IPS-18a (cell line): ENCODE measurements around the gene TTC12.
"Not testable (repeated sequence)": the region's sequence is repeated elsewhere in the genome, so short reads cannot be mapped to it uniquely, and the experiment has no call there.

Source experiments
- H3K27ac ChIP-seq: one replicate; pipeline ENCODE4 v1.5.1; 2013; ENCODE audit warnings: low read length
- H3K27me3 ChIP-seq: one replicate; pipeline ENCODE4 v1.6.1; 2013; ENCODE audit warnings: mild to moderate bottlenecking, low read length; ENCODE audit not compliant: control insufficient read depth, insufficient read depth
- H3K36me3 ChIP-seq: one replicate; pipeline ENCODE4 v1.6.1; 2013; ENCODE audit warnings: low read depth, low read length; ENCODE audit not compliant: control insufficient read depth
- H3K4me1 ChIP-seq: one replicate; pipeline ENCODE4 v1.6.1; 2013; ENCODE audit warnings: low read depth, low read length; ENCODE audit not compliant: control insufficient read depth
- H3K4me3 ChIP-seq: one replicate; pipeline ENCODE4 v1.5.1; 2013; ENCODE audit warnings: low read length
- H3K9ac ChIP-seq: one replicate; pipeline ENCODE4 v1.6.1; 2013; ENCODE audit warnings: mild to moderate bottlenecking, low read length, moderate library complexity
- H3K9me3 ChIP-seq: one replicate; pipeline ENCODE4 v1.6.1; 2013; ENCODE audit warnings: low read depth, low read length; ENCODE audit not compliant: control insufficient read depth

Gene TTC12

DNA sequence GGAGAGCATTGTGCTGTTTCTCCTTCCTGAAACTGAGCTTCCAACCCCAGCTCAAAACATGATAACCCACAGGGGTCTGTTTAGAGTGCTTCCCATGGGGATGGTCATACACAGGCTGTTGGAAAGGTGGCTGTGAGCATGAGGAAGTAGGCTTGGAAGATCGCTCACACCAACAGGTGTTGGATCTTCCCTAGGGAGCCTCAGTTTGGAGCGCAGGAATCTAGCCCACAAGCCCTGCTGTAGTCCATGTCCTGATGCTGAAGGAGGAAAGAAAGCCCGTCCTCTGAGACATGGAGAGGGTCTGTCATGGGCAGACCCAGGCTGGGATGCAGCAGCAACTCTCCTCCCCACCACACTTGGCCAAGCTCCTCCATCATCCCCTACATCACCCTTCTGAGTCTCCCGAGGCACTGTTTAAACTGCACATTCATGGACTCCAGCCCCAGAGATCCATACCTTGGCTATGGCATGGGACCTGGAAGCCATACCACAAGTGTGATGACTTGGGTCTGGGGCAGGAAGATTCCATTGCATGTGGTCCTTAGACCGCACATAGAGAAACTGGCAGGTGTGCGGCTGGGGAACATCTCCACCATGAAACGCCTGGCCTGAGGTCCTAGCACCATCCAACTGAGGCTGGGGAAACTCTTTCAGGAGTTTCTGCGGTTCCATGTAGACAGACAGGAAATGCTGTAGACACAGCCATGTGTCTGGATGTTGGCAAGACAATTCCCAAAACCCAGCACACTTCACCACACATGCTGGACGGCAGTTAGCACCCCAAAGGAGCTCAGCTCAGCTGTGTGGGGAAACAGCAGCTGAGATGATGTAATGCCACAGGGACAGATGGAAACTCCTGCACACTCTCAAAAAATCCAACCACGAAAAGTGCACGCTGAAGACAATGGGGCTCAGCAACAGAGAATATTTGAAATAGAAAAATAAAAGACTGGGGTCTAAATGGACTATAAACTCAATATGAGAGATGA, 27.6 kb upstream of the TTC12 start:
- H3K9ac ChIP-seq: no peak overlapping the region
- no peaks in the 10 kb centered on the region for H3K9me3 ChIP-seq
- no peaks in the 10 kb centered on the region for H3K36me3 ChIP-seq
- H3K27ac ChIP-seq: no peak overlapping the region
- no peaks in the 10 kb centered on the region for H3K27me3 ChIP-seq
- no peak overlapping the region for H3K4me3 ChIP-seq
- H3K4me1 ChIP-seq: no peaks in the 10 kb centered on the region

GRCh38 chr11:113287801-113288200, 26.6 kb upstream of the TTC12 start:
- no peaks in the 10 kb centered on the region for H3K9me3 ChIP-seq
- no peaks in the 10 kb centered on the region for H3K36me3 ChIP-seq
- no peaks in the 10 kb centered on the region for H3K4me1 ChIP-seq
- no peak overlapping the region for H3K9ac ChIP-seq
- no peaks in the 10 kb centered on the region for H3K27me3 ChIP-seq
- H3K4me3 ChIP-seq: no peak overlapping the region
- no peak overlapping the region for H3K27ac ChIP-seq

DNA sequence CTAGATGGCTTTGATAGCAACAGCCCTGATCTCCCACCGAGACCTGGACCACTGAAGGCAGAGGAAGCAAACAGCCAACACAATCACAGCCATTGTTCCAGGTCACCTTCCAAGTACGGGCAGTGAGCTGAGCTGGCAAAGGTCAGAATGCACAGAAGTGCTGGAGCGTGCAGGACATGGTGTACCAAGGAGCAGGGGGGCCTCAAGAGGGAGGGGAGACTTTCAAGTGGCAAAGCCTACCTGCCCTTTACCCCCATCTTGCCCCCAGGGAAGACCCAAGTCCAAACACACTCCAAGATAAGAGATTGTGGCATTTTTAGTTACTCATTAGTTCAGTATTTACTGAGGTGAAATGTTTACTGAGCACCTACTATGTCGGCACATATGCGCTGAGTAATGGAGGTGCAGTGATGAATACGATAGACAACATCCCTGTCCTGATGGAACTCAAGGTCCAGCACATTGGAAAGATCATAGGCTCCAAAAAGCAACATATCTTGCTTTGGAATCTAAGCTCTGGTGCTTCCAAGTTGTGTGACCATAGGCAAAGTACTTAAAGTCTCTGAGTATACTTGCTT, 26.0 kb upstream of the TTC12 start:
- H3K9ac ChIP-seq: no peak overlapping the region
- H3K9me3 ChIP-seq: no peaks in the 10 kb centered on the region
- H3K4me1 ChIP-seq: no peaks in the 10 kb centered on the region
- no peaks in the 10 kb centered on the region for H3K36me3 ChIP-seq
- H3K27ac ChIP-seq: no peak overlapping the region
- no peak overlapping the region for H3K4me3 ChIP-seq
- H3K27me3 ChIP-seq: no peaks in the 10 kb centered on the region

DNA sequence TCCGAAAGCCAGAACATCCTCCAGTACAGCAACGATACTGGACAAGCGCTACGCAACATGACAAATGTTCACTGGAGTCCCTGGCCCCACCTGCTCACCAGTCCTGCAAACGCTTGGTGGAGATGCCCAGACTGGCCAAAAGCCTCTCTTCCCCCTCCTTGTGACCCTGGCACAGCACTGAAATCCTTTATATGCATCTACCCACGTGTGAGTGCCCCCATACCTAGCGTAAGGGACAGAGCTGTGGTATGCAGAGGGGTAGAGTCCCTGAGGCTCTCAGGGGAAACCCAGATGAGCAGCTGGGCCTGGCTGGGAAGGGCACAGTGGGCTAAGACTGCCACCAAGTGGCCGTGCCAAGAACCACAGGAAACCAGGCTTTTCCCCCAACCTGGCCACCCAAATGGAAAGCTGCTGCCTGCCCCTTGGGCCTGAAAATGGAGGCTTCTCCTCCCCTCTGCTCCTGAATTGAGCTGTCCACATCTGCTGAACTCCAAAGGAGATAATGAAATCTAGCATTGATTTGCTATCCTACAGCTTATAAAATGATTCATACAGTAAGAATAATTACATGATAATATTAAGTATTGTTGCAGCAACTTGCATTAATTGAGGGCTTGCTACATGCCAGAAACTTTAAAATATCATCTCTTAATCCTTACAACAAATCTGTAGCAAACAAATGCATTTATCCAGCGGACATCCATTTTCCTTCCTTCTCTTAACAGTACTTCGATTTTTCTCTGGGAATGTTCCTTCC, 24.8 kb upstream of the TTC12 start:
- no peaks in the 10 kb centered on the region for H3K4me1 ChIP-seq
- H3K36me3 ChIP-seq: no peaks in the 10 kb centered on the region
- no peak overlapping the region for H3K4me3 ChIP-seq

GRCh38 chr11:113293936-113294335, 20.4 kb upstream of the TTC12 start:
- Histone ChIP-seq H3K27ac (no peak overlapping the region), H3K4me3 (no peak overlapping the region), H3K27me3 (no peaks in the 10 kb centered on the region), H3K9me3 (no peaks in the 10 kb centered on the region), H3K36me3 (no peaks in the 10 kb centered on the region), H3K4me1 (no peaks in the 10 kb centered on the region), H3K9ac (no peak overlapping the region)

More for the DNA sequence above, 24.8 kb upstream of the TTC12 start:
- Histone ChIP-seq H3K9me3 (no peaks in the 10 kb centered on the region), H3K27ac (no peak overlapping the region), H3K27me3 (no peaks in the 10 kb centered on the region), H3K9ac (no peak overlapping the region)

GRCh38 chr11:113295993-113296392, 18.4 kb upstream of the TTC12 start:
- no peak overlapping the region for H3K27ac ChIP-seq
- no peaks in the 10 kb centered on the region for H3K27me3 ChIP-seq
- no peak overlapping the region for H3K4me3 ChIP-seq

GRCh38 chr11:113296447-113297205, 17.8 kb upstream of the TTC12 start:
- Histone ChIP-seq H3K9ac (no peak overlapping the region), H3K27ac (no peak overlapping the region), H3K4me1 (no peaks in the 10 kb centered on the region), H3K36me3 (no peaks in the 10 kb centered on the region), H3K27me3 (no peaks in the 10 kb centered on the region), H3K9me3 (no peaks in the 10 kb centered on the region), H3K4me3 (no peak overlapping the region)

More at GRCh38 chr11:113295993-113296392, 18.4 kb upstream of the TTC12 start:
- Histone ChIP-seq H3K4me1 (no peaks in the 10 kb centered on the region), H3K9me3 (no peaks in the 10 kb centered on the region), H3K36me3 (no peaks in the 10 kb centered on the region), H3K9ac (no peak overlapping the region)

DNA sequence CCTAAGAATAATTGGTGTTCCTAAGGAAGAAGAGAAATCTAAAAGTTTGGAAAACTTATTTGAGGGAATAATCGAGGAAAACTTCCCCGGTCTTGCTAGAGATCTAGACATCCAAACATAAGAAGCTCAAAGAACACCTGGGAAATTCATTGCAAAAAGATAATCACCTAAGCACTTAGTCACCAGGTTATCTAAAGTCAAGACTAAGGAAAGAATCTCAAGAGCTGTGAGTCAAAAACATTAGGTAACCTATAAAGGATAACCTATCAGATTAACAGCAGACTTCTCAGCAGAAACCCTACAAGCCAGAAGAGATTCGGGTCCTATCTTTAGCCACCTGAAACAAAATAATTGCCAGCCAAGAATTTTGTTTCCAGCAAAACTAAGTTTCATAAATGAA, 15.9 kb upstream of the TTC12 start:
- not testable (repeated sequence) for H3K27me3 ChIP-seq, H3K27ac ChIP-seq, H3K36me3 ChIP-seq, H3K4me3 ChIP-seq, H3K9ac ChIP-seq, H3K9me3 ChIP-seq, H3K4me1 ChIP-seq

- H3K36me3 ChIP-seq: no peaks in the 10 kb centered on the region
- no peaks in the 10 kb centered on the region for H3K9me3 ChIP-seq
- no peak overlapping the region for H3K27ac ChIP-seq
- H3K4me1 ChIP-seq: no peaks in the 10 kb centered on the region
- no peak overlapping the region for H3K9ac ChIP-seq
- H3K27me3 ChIP-seq: no peaks in the 10 kb centered on the region
- no peak overlapping the region for H3K4me3 ChIP-seq
These were observed 9.5 kb upstream of the TTC12 start for GRCh38 chr11:113304916-113305315.

DNA sequence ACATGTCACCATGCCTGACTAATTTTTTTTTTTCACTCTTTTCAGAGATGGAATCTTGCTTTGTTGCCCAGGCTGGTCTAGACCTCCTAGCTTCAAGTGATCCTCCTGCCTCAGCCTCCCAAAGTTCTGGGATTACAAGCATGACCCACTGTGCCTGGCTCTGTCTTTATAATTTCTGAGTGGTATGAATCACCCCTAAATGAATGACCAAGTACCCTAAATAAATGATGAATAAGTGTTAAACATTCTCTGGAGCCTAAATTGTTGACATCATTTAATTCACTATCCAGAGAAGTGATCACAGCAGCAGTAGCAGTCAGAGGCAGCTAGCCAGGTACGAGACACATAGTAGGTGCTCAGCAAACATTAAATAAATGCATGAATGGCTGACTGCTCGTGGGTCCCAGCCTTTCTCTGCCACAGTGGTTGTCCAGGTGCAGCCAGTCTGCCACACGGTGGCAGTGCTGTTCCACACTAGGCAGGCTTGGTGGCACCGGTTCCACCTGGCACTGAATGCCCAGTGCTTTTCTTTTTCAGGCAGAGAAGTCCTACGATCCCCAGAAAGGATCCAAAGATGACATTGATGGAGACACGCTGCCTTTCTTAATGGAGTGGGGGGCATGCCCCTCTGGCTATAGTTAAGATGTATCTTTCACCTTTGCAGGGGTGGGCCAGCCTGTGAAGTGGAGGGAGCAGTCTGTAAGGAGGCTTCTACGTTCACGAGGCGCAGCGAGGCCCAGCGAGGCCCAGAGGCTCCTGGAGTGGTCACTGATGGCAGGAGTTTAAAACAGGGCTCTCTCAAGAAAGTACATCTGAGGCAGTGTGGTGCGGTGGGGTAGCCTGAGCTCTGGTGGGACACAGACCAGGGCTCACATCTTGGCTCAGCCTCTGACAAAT, 8.7 kb upstream of the TTC12 start:
- Histone ChIP-seq H3K27me3 (no peaks in the 10 kb centered on the region), H3K36me3 (no peaks in the 10 kb centered on the region), H3K4me3 (no peak overlapping the region), H3K27ac (no peak overlapping the region), H3K9ac (no peak overlapping the region), H3K4me1 (no peaks in the 10 kb centered on the region), H3K9me3 (no peaks in the 10 kb centered on the region)
